ENCODE results near the gene PNCK. TPM values are rescaled to one million over a fixed set of nuclear protein-coding genes. Genes with fewer than 3 reads are reported as not detected.
"Not testable (repeated sequence)": the region's sequence is repeated elsewhere in the genome, so short reads cannot be mapped to it uniquely, and the experiment has no call there.

The PNCK gene
- total and polyA plus RNA-seq, 2 donors (not counting 1 experiment from before 2014, with no cell fraction given), result 0.33 TPM; not detected in 1

DNA sequence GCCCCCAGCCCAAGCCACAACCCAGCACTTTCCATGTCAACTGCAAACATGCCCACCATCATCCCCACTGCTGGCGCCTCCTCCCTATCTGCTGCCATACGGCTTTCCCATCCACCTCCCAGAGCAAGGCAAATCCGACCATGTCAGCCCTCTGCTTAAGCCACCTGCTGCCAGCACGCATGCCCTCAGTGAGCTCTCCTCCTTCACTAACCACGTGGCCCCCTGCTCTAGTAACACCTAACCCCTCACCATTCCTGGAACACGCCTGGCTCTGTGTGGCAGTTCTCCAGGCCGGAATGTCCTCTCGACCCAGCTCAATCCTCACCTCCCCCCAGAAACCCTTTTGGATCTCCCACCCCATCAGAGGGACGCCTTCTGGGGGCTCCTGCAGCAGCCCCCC lies 33.2 kb upstream of the PNCK start:
- Histone ChIP-seq H3K4me1 (ENCODE audit: control insufficient read depth, extremely low read depth, insufficient read depth, low read length) (no peaks in the 10 kb centered on the region), H3K9ac (ENCODE audit: insufficient read depth, low read length) (no peak overlapping the region), H3K79me2 (ENCODE audit: control insufficient read depth, insufficient read depth, low read length) (no peaks in the 10 kb centered on the region), H3K9me3 (ENCODE audit: control insufficient read depth, insufficient read depth, low read depth, low read length) (no peaks in the 10 kb centered on the region), H3K4me2 (ENCODE audit: extremely low read depth, insufficient read depth, low read length) (no peak overlapping the region), H3K36me3 (ENCODE audit: control insufficient read depth, insufficient read depth, low read length) (peaks cover 1% of the 10 kb centered on the region), H3K4me3 (replicated peaks in 1 of 4; ENCODE audit: control extremely low read depth in 1 of 4, insufficient read depth in 1 of 4, low read depth in 3 of 4, low read length in 4 of 4) (no peak overlapping the region), H3K27me3 (ENCODE audit: control insufficient read depth, insufficient read depth, low read length) (no peaks in the 10 kb centered on the region), H4K20me1 (ENCODE audit: control insufficient read depth, extremely low read depth, insufficient read depth, low read length) (no peaks in the 10 kb centered on the region), H3K27ac (ENCODE audit: insufficient read depth, low read length) (no peak overlapping the region), H2AFZ (ENCODE audit: low read length) (no peak overlapping the region)
- DNase-seq (ENCODE audit: low read depth in 2 of 2), result no peak
- TF ChIP-seq EZH2 (IDR thresholded peaks at IDR 0.05; ENCODE audit: low read length, missing control alignments), result no peak
- TF ChIP-seq, protein P1, sequence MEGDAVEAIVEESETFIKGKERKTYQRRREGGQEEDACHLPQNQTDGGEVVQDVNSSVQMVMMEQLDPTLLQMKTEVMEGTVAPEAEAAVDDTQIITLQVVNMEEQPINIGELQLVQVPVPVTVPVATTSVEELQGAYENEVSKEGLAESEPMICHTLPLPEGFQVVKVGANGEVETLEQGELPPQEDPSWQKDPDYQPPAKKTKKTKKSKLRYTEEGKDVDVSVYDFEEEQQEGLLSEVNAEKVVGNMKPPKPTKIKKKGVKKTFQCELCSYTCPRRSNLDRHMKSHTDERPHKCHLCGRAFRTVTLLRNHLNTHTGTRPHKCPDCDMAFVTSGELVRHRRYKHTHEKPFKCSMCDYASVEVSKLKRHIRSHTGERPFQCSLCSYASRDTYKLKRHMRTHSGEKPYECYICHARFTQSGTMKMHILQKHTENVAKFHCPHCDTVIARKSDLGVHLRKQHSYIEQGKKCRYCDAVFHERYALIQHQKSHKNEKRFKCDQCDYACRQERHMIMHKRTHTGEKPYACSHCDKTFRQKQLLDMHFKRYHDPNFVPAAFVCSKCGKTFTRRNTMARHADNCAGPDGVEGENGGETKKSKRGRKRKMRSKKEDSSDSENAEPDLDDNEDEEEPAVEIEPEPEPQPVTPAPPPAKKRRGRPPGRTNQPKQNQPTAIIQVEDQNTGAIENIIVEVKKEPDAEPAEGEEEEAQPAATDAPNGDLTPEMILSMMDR (conservative IDR thresholded peaks at IDR 0.05 in 1 of 2, IDR thresholded peaks at IDR 0.05 in 1 of 2; ENCODE audit: low read depth in 1 of 2, low read length in 2 of 2), result no peak

DNA sequence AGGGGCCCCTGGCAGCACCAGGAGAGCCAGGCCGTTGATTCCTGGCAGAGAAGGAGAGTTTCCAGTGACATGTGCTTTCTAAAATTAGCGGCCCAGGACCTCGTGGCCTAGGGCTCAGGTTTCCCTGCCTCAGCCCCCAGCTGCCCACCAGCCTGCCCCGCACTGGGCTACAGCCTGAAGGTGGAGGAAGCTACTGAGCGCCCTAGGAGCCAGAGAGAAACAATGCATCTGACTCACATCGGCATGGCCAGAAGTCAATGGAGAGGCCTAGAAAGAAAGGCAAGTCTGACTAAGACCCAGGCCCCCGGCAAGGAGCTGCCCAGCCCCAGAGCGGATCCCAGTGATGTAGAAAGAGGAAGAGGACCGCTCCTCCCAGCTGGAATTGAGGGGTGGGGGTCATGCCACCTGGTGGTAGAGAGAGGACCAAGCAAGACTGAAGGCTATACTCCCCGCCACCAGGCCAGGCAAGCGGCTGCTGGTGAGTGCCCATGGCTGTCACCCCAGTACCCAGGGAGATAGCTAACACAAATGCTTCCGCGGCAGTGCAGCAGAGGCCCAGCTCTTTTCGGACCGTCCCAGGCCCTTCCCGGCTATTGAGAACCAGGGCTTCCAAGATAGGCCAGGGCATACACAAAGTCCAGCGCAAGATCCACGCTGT lies 31.9 kb upstream of the PNCK start:
- not testable (repeated sequence) for H3K79me2 ChIP-seq (ENCODE audit: control insufficient read depth, insufficient read depth, low read length); H3K36me3 ChIP-seq (ENCODE audit: control insufficient read depth, insufficient read depth, low read length); H3K4me1 ChIP-seq (ENCODE audit: control insufficient read depth, extremely low read depth, insufficient read depth, low read length); H3K4me3 ChIP-seq (replicated peaks in 1 of 4; ENCODE audit: control extremely low read depth in 1 of 4, insufficient read depth in 1 of 4, low read depth in 3 of 4, low read length in 4 of 4); H3K9me3 ChIP-seq (ENCODE audit: control insufficient read depth, insufficient read depth, low read depth, low read length); H4K20me1 ChIP-seq (ENCODE audit: control insufficient read depth, extremely low read depth, insufficient read depth, low read length); H3K27ac ChIP-seq (ENCODE audit: insufficient read depth, low read length); H3K27me3 ChIP-seq (ENCODE audit: control insufficient read depth, insufficient read depth, low read length); H3K4me2 ChIP-seq (ENCODE audit: extremely low read depth, insufficient read depth, low read length); H2AFZ ChIP-seq (ENCODE audit: low read length); H3K9ac ChIP-seq (ENCODE audit: insufficient read depth, low read length)
- peak in 1 of 2 donors; percentile 62 for DNase-seq (ENCODE audit: low read depth in 2 of 2)

DNA sequence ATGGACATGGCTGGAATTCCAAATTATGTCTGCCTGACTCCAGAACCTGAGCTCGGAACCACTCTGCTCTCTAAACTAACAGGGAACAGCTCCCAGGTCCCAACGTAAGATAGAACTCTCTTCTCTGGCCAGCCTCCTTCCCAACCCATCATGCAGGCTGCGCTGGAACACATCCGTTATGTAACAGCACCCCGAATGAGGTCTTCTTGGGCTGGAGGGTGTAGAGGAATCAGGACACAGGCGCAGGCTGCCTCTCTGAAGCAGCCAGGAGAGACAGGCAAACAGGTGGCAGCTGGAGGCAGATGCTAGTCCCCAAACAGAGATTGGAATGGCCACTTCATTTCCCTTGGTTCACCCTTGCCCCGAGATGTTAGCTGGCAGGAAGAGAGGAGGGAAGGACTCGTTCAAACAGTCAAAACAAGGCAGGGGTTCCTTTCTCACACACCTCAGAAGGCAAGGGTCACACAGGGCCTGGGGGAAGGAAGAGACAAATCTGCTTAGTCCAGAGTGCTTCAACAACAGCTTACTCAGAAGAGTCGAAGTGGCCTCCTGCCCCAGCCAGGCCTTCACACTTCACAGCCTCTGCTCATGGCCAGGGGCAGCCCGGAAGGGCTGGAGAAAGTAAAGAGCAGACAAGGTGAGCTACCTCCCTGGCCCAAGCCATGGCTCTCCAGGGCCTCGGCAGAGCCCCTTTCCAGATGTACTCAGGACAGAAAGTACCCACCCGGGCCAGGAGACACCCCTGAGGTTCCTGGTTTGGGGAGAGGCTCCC lies 31.2 kb upstream of the PNCK start:
- H4K20me1 ChIP-seq (ENCODE audit: control insufficient read depth, extremely low read depth, insufficient read depth, low read length); H2AFZ ChIP-seq (ENCODE audit: low read length); DNase-seq (ENCODE audit: low read depth in 2 of 2); H3K9me3 ChIP-seq (ENCODE audit: control insufficient read depth, insufficient read depth, low read depth, low read length); H3K36me3 ChIP-seq (ENCODE audit: control insufficient read depth, insufficient read depth, low read length); H3K27me3 ChIP-seq (ENCODE audit: control insufficient read depth, insufficient read depth, low read length); H3K27ac ChIP-seq (ENCODE audit: insufficient read depth, low read length); H3K9ac ChIP-seq (ENCODE audit: insufficient read depth, low read length); H3K4me3 ChIP-seq (replicated peaks in 1 of 4; ENCODE audit: control extremely low read depth in 1 of 4, insufficient read depth in 1 of 4, low read depth in 3 of 4, low read length in 4 of 4); H3K4me2 ChIP-seq (ENCODE audit: extremely low read depth, insufficient read depth, low read length); H3K4me1 ChIP-seq (ENCODE audit: control insufficient read depth, extremely low read depth, insufficient read depth, low read length); H3K79me2 ChIP-seq (ENCODE audit: control insufficient read depth, insufficient read depth, low read length): not testable (repeated sequence)

DNA sequence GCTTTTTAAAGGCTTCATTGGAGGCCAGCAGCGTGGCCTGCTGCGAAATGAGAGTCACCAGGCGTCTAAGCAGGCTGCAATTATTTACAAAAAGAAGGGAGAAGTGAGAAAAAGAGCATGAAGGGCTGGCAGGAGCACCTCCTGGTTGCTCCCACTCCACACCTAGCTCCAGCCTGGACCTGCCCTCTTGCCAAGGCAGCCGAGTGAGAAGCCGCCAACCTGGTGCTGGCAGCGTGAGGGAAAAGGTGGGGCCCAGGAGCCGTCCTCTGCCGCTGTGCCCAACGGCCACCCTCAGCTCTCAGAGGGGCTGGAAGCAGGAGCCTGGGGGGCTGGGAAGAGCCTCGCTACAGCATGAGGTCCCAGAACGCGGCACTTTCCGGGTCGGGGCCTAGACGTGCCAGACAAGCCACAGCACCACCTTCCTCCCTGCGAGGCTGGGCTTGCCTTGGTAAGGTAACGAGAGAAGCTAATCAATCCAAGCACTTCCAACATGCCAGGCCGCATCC lies 30.5 kb upstream of the PNCK start:
- Histone ChIP-seq H3K79me2 (ENCODE audit: control insufficient read depth, insufficient read depth, low read length) (no peaks in the 10 kb centered on the region), H3K36me3 (ENCODE audit: control insufficient read depth, insufficient read depth, low read length) (peaks cover 3% of the 10 kb centered on the region), H3K9ac (ENCODE audit: insufficient read depth, low read length) (no peak overlapping the region), H3K27ac (ENCODE audit: insufficient read depth, low read length) (no peak overlapping the region), H3K4me3 (replicated peaks in 1 of 4; ENCODE audit: control extremely low read depth in 1 of 4, insufficient read depth in 1 of 4, low read depth in 3 of 4, low read length in 4 of 4) (no peak overlapping the region), H3K27me3 (ENCODE audit: control insufficient read depth, insufficient read depth, low read length) (no peaks in the 10 kb centered on the region), H4K20me1 (ENCODE audit: control insufficient read depth, extremely low read depth, insufficient read depth, low read length) (no peaks in the 10 kb centered on the region), H3K9me3 (ENCODE audit: control insufficient read depth, insufficient read depth, low read depth, low read length) (no peaks in the 10 kb centered on the region), H3K4me1 (ENCODE audit: control insufficient read depth, extremely low read depth, insufficient read depth, low read length) (no peaks in the 10 kb centered on the region), H3K4me2 (ENCODE audit: extremely low read depth, insufficient read depth, low read length) (no peak overlapping the region), H2AFZ (ENCODE audit: low read length) (no peak overlapping the region)
- TF ChIP-seq, protein P1 (conservative IDR thresholded peaks at IDR 0.05 in 1 of 2, IDR thresholded peaks at IDR 0.05 in 1 of 2; ENCODE audit: low read depth in 1 of 2, low read length in 2 of 2), result no peak
- TF ChIP-seq EZH2 (IDR thresholded peaks at IDR 0.05; ENCODE audit: low read length, missing control alignments), result no peak
- no peak for DNase-seq (ENCODE audit: low read depth in 2 of 2)
